Measurements from ENCODE around the gene TRAF1. TPM values are rescaled to one million over a fixed set of nuclear protein-coding genes. Genes with fewer than 3 reads are reported as not detected.
A peak's percentile ranks its signal among the peaks of the same experiment; 100 is the strongest.

Gene TRAF1
- total and polyA plus RNA-seq, 10 of the 15 experiments (the other 5 are each of a cell fraction or from before 2014, with no cell fraction given) = 13.8 to 163 (median 128) TPM

GRCh38 chr9:120928483-120929228, 2.1 kb upstream of the TRAF1 start (continued):
- TF ChIP-seq ETV6 (conservative IDR thresholded peaks at IDR 0.05 in 1 of 2, IDR thresholded peaks at IDR 0.05 in 1 of 2; ENCODE audit: borderline replicate concordance in 1 of 2, low read depth in 1 of 2) (no peak), PKNOX1 (IDR thresholded peaks at IDR 0.05) (0 out of 2 replicates have a peak, but pooled peaks have one; percentile 19), EED (IDR thresholded peaks at IDR 0.05; ENCODE audit: low read depth) (no peak; the same call in none of the 2 replicates), IKZF2 (IDR thresholded peaks at IDR 0.05) (peak; percentile 82 to 86), BACH1 (IDR thresholded peaks at IDR 0.05; ENCODE audit: borderline replicate concordance) (peak; percentile 23), KAT2A (conservative IDR thresholded peaks at IDR 0.05; ENCODE audit: control insufficient read depth, low read depth, low read length) (no peak), GATAD2B (conservative IDR thresholded peaks at IDR 0.05; ENCODE audit: low read depth) (peak; percentile 80; the same call in 1 of the 2 replicates), RB1 (IDR thresholded peaks at IDR 0.05; ENCODE audit: borderline replicate concordance) (no peak), SREBF1 (IDR thresholded peaks at IDR 0.05; ENCODE audit: low read length) (no peak), LARP7 (IDR thresholded peaks at IDR 0.05) (peak; percentile 57; the same call in 1 of the 2 replicates), SMAD5 (IDR thresholded peaks at IDR 0.05; ENCODE audit: low read depth) (peak; percentile 39; the same call in 1 of the 2 replicates), RELB (IDR thresholded peaks at IDR 0.05; ENCODE audit: low read depth) (peak; percentile 84), DPF2 (IDR thresholded peaks at IDR 0.05) (peak; percentile 90), ZBED1 (IDR thresholded peaks at IDR 0.05; ENCODE audit: borderline replicate concordance) (peak; percentile 15; the same call in 1 of the 2 replicates), MEF2A (IDR thresholded peaks at IDR 0.05; ENCODE audit: insufficient read depth, low read depth, low read length) (0 out of 2 replicates have a peak, but pooled peaks have one; percentile 48), HDGF (IDR thresholded peaks at IDR 0.05) (0 out of 2 replicates have a peak, but pooled peaks have one; percentile 36), BCL11A (IDR thresholded peaks at IDR 0.05; ENCODE audit: low read depth, low read length) (no peak), CHD2 (IDR thresholded peaks at IDR 0.05; ENCODE audit: borderline replicate concordance, low read depth, low read length) (peak; percentile 41; the same call in 1 of the 2 replicates), PBX3 (IDR thresholded peaks at IDR 0.05; ENCODE audit: insufficient replicate concordance, low read depth, low read length) (no peak), NKRF (conservative IDR thresholded peaks at IDR 0.05) (peak; percentile 50), NR2C1 (IDR thresholded peaks at IDR 0.05) (no peak), IRF5 (IDR thresholded peaks at IDR 0.05; ENCODE audit: borderline replicate concordance) (no peak), HCFC1 (IDR thresholded peaks at IDR 0.05; ENCODE audit: low read length) (0 out of 2 replicates have a peak, but pooled peaks have one; percentile 6), YY1 (IDR thresholded peaks at IDR 0.05; ENCODE audit: low read depth, low read length) (peak; percentile 69)
